GM12873 (cell line): Measurements from ENCODE around the gene TGIF1.

Experiments used
- CTCF ChIP-seq: IDR thresholded peaks from 2 replicates; pipeline ENCODE4 v1.5.1; 2012; ENCODE audit warnings: low read depth, mild to moderate bottlenecking, moderate library complexity, low read length, control low read depth; ENCODE audit not compliant: insufficient read depth; ENCODE audit errors: missing control alignments

The TGIF1 gene

GRCh38 chr18:3409811-3410210 lies 40.2 kb upstream of the TGIF1 start:
- TF ChIP-seq CTCF, result no peak

GRCh38 chr18:3410273-3410672 lies 39.7 kb upstream of the TGIF1 start:
- TF ChIP-seq CTCF, result no peak

- no peak for TF ChIP-seq CTCF
These were observed 38.6 kb upstream of the TGIF1 start for GRCh38 chr18:3411327-3411726.

- no peak for TF ChIP-seq CTCF
These were observed 38.1 kb upstream of the TGIF1 start for GRCh38 chr18:3411854-3412268.

- no peak for TF ChIP-seq CTCF
These were observed 34.9 kb upstream of the TGIF1 start for GRCh38 chr18:3415110-3415509.

- no peak for TF ChIP-seq CTCF
These were observed 31.9 kb upstream of the TGIF1 start for GRCh38 chr18:3418083-3418482.

GRCh38 chr18:3420919-3421279 lies 29.1 kb upstream of the TGIF1 start:
- TF ChIP-seq CTCF, result no peak

- no peak for TF ChIP-seq CTCF
These were observed 27.1 kb upstream of the TGIF1 start for GRCh38 chr18:3422905-3423304.
